Measurements from ENCODE around the gene GNB1L.

The GNB1L gene

GRCh38 chr22:19762568-19763457, 91.9 kb downstream of the GNB1L start:
- H3K79me2 ChIP-seq (ENCODE audit: low read length) = no peaks in the 10 kb centered on the region
- H3K27me3 ChIP-seq (ENCODE audit: low read depth, low read length) = no peaks in the 10 kb centered on the region
- no peak overlapping the region for H3K4me2 ChIP-seq (ENCODE audit: low read length)
- no peaks in the 10 kb centered on the region for H4K20me1 ChIP-seq (ENCODE audit: insufficient read depth, low read length)
- no peaks in the 10 kb centered on the region for H3K9me3 ChIP-seq (ENCODE audit: insufficient read depth, low read length)
- H2AFZ ChIP-seq (ENCODE audit: low read depth, low read length) = no peak overlapping the region
- H3K27ac ChIP-seq (ENCODE audit: low read length) = no peak overlapping the region
- no peaks in the 10 kb centered on the region for H3K36me3 ChIP-seq (replicated peaks; ENCODE audit: low read depth, low read length)
- no peak overlapping the region for H3K4me3 ChIP-seq (ENCODE audit: low read length)
- TF ChIP-seq CTCF (IDR thresholded peaks at IDR 0.05; ENCODE audit: low read depth, low read length) (no peak), EZH2phosphoT487 (IDR thresholded peaks at IDR 0.05; ENCODE audit: low read depth) (no peak)
- H3K9ac ChIP-seq (ENCODE audit: low read length) = no peak overlapping the region
- H3K4me1 ChIP-seq (ENCODE audit: low read length) = no peaks in the 10 kb centered on the region

- Histone ChIP-seq H3K9ac (ENCODE audit: low read length) (no peak overlapping the region), H3K9me3 (ENCODE audit: insufficient read depth, low read length) (no peaks in the 10 kb centered on the region), H2AFZ (ENCODE audit: low read depth, low read length) (no peak overlapping the region), H3K4me1 (ENCODE audit: low read length) (peaks cover 5% of the 10 kb centered on the region), H3K27ac (ENCODE audit: low read length) (no peak overlapping the region), H3K79me2 (ENCODE audit: low read length) (no peaks in the 10 kb centered on the region), H3K27me3 (ENCODE audit: low read depth, low read length) (no peaks in the 10 kb centered on the region), H4K20me1 (ENCODE audit: insufficient read depth, low read length) (no peaks in the 10 kb centered on the region), H3K4me2 (ENCODE audit: low read length) (no peak overlapping the region), H3K36me3 (replicated peaks; ENCODE audit: low read depth, low read length) (no peaks in the 10 kb centered on the region), H3K4me3 (ENCODE audit: low read length) (no peak overlapping the region)
- no peak for TF ChIP-seq CTCF (IDR thresholded peaks at IDR 0.05; ENCODE audit: low read depth, low read length)
- no peak for TF ChIP-seq EZH2phosphoT487 (IDR thresholded peaks at IDR 0.05; ENCODE audit: low read depth)
Measured at GRCh38 chr22:19761725-19762567, 92.7 kb downstream of the GNB1L start.

GRCh38 chr22:19760951-19761724, 93.5 kb downstream of the GNB1L start:
- H3K36me3 ChIP-seq (replicated peaks; ENCODE audit: low read depth, low read length) = no peaks in the 10 kb centered on the region
- H3K27ac ChIP-seq (ENCODE audit: low read length) = no peak overlapping the region
- H3K9me3 ChIP-seq (ENCODE audit: insufficient read depth, low read length) = no peaks in the 10 kb centered on the region
- no peaks in the 10 kb centered on the region for H3K27me3 ChIP-seq (ENCODE audit: low read depth, low read length)
- no peak overlapping the region for H3K4me3 ChIP-seq (ENCODE audit: low read length)
- H2AFZ ChIP-seq (ENCODE audit: low read depth, low read length) = no peak overlapping the region
- H3K9ac ChIP-seq (ENCODE audit: low read length) = no peak overlapping the region
- TF ChIP-seq EZH2phosphoT487 (IDR thresholded peaks at IDR 0.05; ENCODE audit: low read depth) (no peak), CTCF (IDR thresholded peaks at IDR 0.05; ENCODE audit: low read depth, low read length) (no peak)
- no peaks in the 10 kb centered on the region for H3K79me2 ChIP-seq (ENCODE audit: low read length)
- no peak overlapping the region for H3K4me2 ChIP-seq (ENCODE audit: low read length)
- H3K4me1 ChIP-seq (ENCODE audit: low read length) = peaks cover 5% of the 10 kb centered on the region
- no peaks in the 10 kb centered on the region for H4K20me1 ChIP-seq (ENCODE audit: insufficient read depth, low read length)
